Upper lobe of left lung (tissue), 6 donors: ENCODE measurements around the gene DNAAF8. TPM values are rescaled to one million over a fixed set of nuclear protein-coding genes. Genes with fewer than 3 reads are reported as not detected.

Source experiments
- ATAC-seq, 2 donors: fragments of 200-7000 bp; cut with Tn5 transposase; one replicate each; pipeline ENCODE4 v1.9.1; 2022; ENCODE audit warnings: mild to moderate bottlenecking in 2 of 2, moderate library complexity in 2 of 2; ENCODE audit not compliant: low FRiP score in 2 of 2
- DNase-seq, 2 donors: peaks; one replicate each; pipeline ENCODE4 v3.0.0-alpha.2; 2019 to 2020
- H3K27ac ChIP-seq, 4 donors: fragments of 200-600 bp; sonication (generic); one replicate each; pipeline ENCODE4 v1.5.1; 2016 to 2019
- H3K27me3 ChIP-seq, 4 donors: fragments of 200-600 bp; sonication (generic); one replicate each; pipeline ENCODE4 v1.5.1; 2017 to 2019
- H3K36me3 ChIP-seq, 4 donors: fragments of 200-600 bp; sonication (generic); one replicate each; pipeline ENCODE4 v1.5.1; 2016 to 2019
- H3K4me1 ChIP-seq, 4 donors: fragments of 200-600 bp; sonication (generic); one replicate each; pipeline ENCODE4 v1.5.1; 2018 to 2019
- H3K4me3 ChIP-seq, 4 donors: fragments of 200-600 bp; sonication (generic); one replicate each; pipeline ENCODE4 v1.5.1; 2017 to 2019; ENCODE audit warnings: mild to moderate bottlenecking in 2 of 4, moderate library complexity in 1 of 4
- H3K9me3 ChIP-seq, 4 donors: fragments of 200-600 bp; sonication (generic); one replicate each; pipeline ENCODE4 v1.5.1; 2018 to 2019
- CTCF ChIP-seq, 6 experiments: fragments of 450-650 bp in 4 of 6; fragments of 200-600 bp in 2 of 6; sonication (generic) in 2 of 6; IDR thresholded peaks; one replicate each; pipeline ENCODE4 v1.5.1; 2016 to 2019; ENCODE audit warnings: antibody characterized with exemption in 6 of 6
- EP300 ChIP-seq, 4 donors: sonication (generic); formaldehyde crosslinking; IDR thresholded peaks; one replicate each; pipeline ENCODE4 v1.5.1; 2017; ENCODE audit warnings: antibody characterized with exemption in 4 of 4, control low read depth in 2 of 4
- POLR2A ChIP-seq, 4 donors: fragments of 450-650 bp; IDR thresholded peaks; one replicate each; pipeline ENCODE4 v1.5.1; 2016 to 2017; ENCODE audit warnings: antibody characterized with exemption in 4 of 4, mild to moderate bottlenecking in 2 of 4
- POLR2AphosphoS5 ChIP-seq, 2 donors: sonication (generic); formaldehyde crosslinking; IDR thresholded peaks; one replicate each; pipeline ENCODE4 v1.5.1; 2017; ENCODE audit warnings: antibody characterized with exemption in 2 of 2
- WGBS, 2 donors: methylation state at CpG; one replicate each; pipeline ENCODE4 v1.1.5; 2017 to 2018; 5-methylcytosine and 5-hydroxymethylcytosine counted together
- total RNA-seq, 6 donors: library from RNA; depleted of rRNA in 4 of 6; stranded (reverse); fragments of >200 nt in 4 of 6; gene quantifications; one replicate each; pipeline versions ENCODE4 v1.1.0 to v1.2.1, GENCODE V29; 2016 to 2021
- donor health status: DM: no; HTN: no; CAD: no; lungs with moderate emphysema.
- donor health status: DM: no; HTN: yes; CAD: no; lungs with severe emphysema.

The DNAAF8 gene
- total RNA-seq, 6 donors from 2014 or later: 1.6 to 19.1 (median 4.3) TPM

- Histone ChIP-seq H3K36me3 (peaks cover 7 to 43% (median 34%) of the 10 kb centered on the region in 4 donors), H3K27me3 (no peaks in the 10 kb centered on the region), H3K4me3 (peak overlapping the region in 3 of 4 donors; percentile 87 to 99 (median 97)), H3K4me1 (peaks cover 26 to 38% (median 32%) of the 10 kb centered on the region in 4 donors), H3K27ac (peak overlapping the region in 3 of 4 donors; percentile 74 to 91 (median 89)), H3K9me3 (no peaks in the 10 kb centered on the region)
- TF ChIP-seq POLR2AphosphoS5 (IDR thresholded peaks at IDR 0.05): no peak
- TF ChIP-seq EP300 (IDR thresholded peaks at IDR 0.05): no peak
- DNase-seq (peak in 1 of 2 donors; percentile 79), ATAC-seq (no peak)
- 72 to 75% methylated on average over 24 to 26 of the region's 26 CpGs for WGBS, 2 donors
Observed at GRCh38 chr16:4765511-4766474, 31.5 kb downstream of the DNAAF8 start.

GRCh38 chr16:4766875-4767628 lies 32.7 kb downstream of the DNAAF8 start, which contains the start of gene ZNF500:
Gene ZNF500 (minus strand): TSS chr16:4767162. CDS start chr16:4765978, 1,184 bp downstream.
- peak; percentile 97 for ATAC-seq
- no peaks in the 10 kb centered on the region for H3K9me3 ChIP-seq
- TF ChIP-seq POLR2A (IDR thresholded peaks at IDR 0.05) (peak in 2 of 4 donors; percentile 49 to 74), POLR2AphosphoS5 (IDR thresholded peaks at IDR 0.05) (peak in 1 of 2 donors; percentile 86), CTCF (IDR thresholded peaks at IDR 0.05) (peak in 1 of 6 experiments; percentile 13), EP300 (IDR thresholded peaks at IDR 0.05) (no peak)
- DNase-seq: peak; percentile 99 to 100
- peaks cover under 1 to 32% (median 24%) of the 10 kb centered on the region in 4 donors for H3K36me3 ChIP-seq
- peak within 1 kb of the TSS; percentile 87 to 99 (median 98) for H3K4me3 ChIP-seq
- WGBS, 2 donors: 4 to 11% methylated on average over 24 to 28 of the region's 72 CpGs
- peaks cover 26 to 38% (median 32%) of the 10 kb centered on the region in 4 donors for H3K4me1 ChIP-seq
- no peaks in the 10 kb centered on the region for H3K27me3 ChIP-seq
- H3K27ac ChIP-seq: peak within 1 kb of the TSS; percentile 74 to 91 (median 90)

- WGBS, 2 donors: 49 to 60% methylated on average over 17 of the region's 17 CpGs
- TF ChIP-seq POLR2A (IDR thresholded peaks at IDR 0.05): no peak
- peak in 1 of 4 donors; percentile 7 for TF ChIP-seq EP300 (IDR thresholded peaks at IDR 0.05)
- peak overlapping the region in 3 of 4 donors; percentile 87 to 99 (median 97) for H3K4me3 ChIP-seq
- peak overlapping the region; percentile 74 to 91 (median 90) for H3K27ac ChIP-seq
- peaks cover 0 to 24% (median 15%) of the 10 kb centered on the region in 4 donors for H3K36me3 ChIP-seq
- peaks cover 26 to 38% (median 32%) of the 10 kb centered on the region in 4 donors for H3K4me1 ChIP-seq
- no peaks in the 10 kb centered on the region for H3K27me3 ChIP-seq
- peak in 1 of 2 donors; percentile 10 for ATAC-seq
- DNase-seq: peak in 1 of 2 donors; percentile 51
- H3K9me3 ChIP-seq: no peaks in the 10 kb centered on the region
Observed at GRCh38 chr16:4767872-4768548, 33.7 kb downstream of the DNAAF8 start.

- Histone ChIP-seq H3K27me3 (no peaks in the 10 kb centered on the region), H3K36me3 (peaks cover 0 to 16% (median 8%) of the 10 kb centered on the region in 4 donors), H3K27ac (peak overlapping the region; percentile 74 to 91 (median 90)), H3K4me1 (peaks cover 26 to 38% (median 32%) of the 10 kb centered on the region in 4 donors), H3K4me3 (peak overlapping the region in 3 of 4 donors; percentile 87 to 99 (median 97)), H3K9me3 (no peaks in the 10 kb centered on the region)
- ATAC-seq: peak; percentile 96
- peak in 2 of 4 donors; percentile 59 to 90 for TF ChIP-seq POLR2A (IDR thresholded peaks at IDR 0.05)
- no peak for TF ChIP-seq EP300 (IDR thresholded peaks at IDR 0.05)
- TF ChIP-seq POLR2AphosphoS5 (IDR thresholded peaks at IDR 0.05): peak in 1 of 2 donors; percentile 89
- TF ChIP-seq CTCF (IDR thresholded peaks at IDR 0.05): peak in 1 of 6 experiments; percentile 12
- peak; percentile 99 to 100 for DNase-seq
- WGBS, 2 donors: 6 to 11% methylated on average over 19 to 45 of the region's 48 CpGs
Observed at GRCh38 chr16:4768549-4769305, 34.4 kb downstream of the DNAAF8 start.
